Ovary (tissue), 3 donors: ENCODE measurements around the gene POP4.

Experiments
- CTCF ChIP-seq, 3 donors: fragments of 450-650 bp in 2 of 3; fragments of 200-600 bp in 1 of 3; IDR thresholded peaks; one replicate each; pipeline versions ENCODE4 v1.5.1 to v1.8.0; 2016 to 2022; ENCODE audit warnings: antibody characterized with exemption in 3 of 3, mild to moderate bottlenecking in 1 of 3
- EP300 ChIP-seq: sonication (generic); formaldehyde crosslinking; IDR thresholded peaks from one replicate; pipeline ENCODE4 v1.6.1; 2017; ENCODE audit warnings: antibody characterized with exemption
- POLR2A ChIP-seq: fragments of 450-650 bp; IDR thresholded peaks from one replicate; pipeline ENCODE4 v1.6.1; 2017; ENCODE audit warnings: antibody characterized with exemption, mild to moderate bottlenecking, moderate library complexity
- donor health status: DM: no; HTN: no; CAD: no.

GRCh38 chr19:29644210-29644609, 38.1 kb downstream of the POP4 start:
- TF ChIP-seq POLR2A (no peak), CTCF (IDR thresholded peaks at IDR 0.05) (no peak), EP300 (no peak)
